GM18867 (cell line): ENCODE measurements around the gene IGF1R.

Source experiments
- ATAC-seq: cut with Tn5 transposase; IDR thresholded peaks from one replicate; pipeline ENCODE4 v1.9.1; 2021; ENCODE audit warnings: mild to moderate bottlenecking, moderate library complexity; ENCODE audit not compliant: unreplicated experiment

Gene IGF1R

GRCh38 chr15:98671060-98672008 is 23.0 kb downstream of the IGF1R start:
- ATAC-seq: no peak

DNA sequence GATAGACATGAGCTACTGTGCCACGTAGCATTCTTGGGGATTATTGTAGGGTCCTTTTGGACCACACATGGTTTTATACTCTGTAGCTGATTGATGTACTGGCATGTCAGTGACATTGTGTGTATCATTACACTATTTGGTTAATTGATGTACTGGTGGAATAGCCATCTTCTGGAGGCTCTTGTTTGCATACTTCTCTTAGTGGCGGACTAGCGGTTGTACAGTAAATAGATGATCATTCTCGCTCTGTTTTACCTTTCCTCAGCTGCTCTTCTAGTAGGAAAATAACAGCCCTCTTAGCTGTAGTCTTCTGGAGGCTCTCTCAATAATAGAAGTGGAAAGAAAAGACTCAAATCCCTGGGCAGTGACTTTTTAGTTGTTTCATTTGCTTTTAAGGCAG is 24.8 kb downstream of the IGF1R start:
- no peak for ATAC-seq

GRCh38 chr15:98674336-98674735 is 26.0 kb downstream of the IGF1R start:
- no peak for ATAC-seq

DNA sequence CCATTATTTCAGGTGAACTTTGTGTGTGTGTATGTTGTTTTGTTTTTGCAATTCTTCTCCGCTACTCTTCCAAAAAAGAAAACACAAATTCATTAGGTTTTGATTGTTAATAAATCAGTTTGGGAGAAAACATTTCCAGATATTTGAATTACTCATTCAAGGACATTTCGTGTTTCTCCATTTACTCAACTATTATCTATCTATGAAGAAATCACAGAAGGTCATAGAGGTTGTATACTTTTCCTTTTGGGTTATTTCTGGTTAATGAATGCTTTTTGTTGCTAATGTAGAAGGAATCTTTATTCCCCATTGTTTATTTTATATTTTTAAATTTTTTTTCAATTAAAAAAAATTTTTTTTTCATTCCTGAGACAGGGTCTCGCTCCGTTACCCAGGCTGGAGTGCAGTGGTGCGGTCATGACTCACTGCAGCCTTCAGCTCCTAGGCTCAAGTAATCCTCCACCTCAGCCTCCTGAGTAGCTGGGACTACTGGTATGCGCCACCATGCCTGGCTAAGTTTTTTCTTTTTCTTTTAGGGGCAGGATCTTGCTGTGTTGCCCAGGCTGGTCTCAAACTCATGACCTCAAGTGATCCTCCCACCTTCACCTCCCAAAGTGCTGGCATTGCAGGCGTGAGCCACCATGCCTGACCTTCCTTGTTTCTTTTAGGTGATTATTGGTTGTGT is 28.4 kb downstream of the IGF1R start:
- no peak for ATAC-seq

GRCh38 chr15:98677345-98678059 is 29.2 kb downstream of the IGF1R start:
- ATAC-seq: no peak

DNA sequence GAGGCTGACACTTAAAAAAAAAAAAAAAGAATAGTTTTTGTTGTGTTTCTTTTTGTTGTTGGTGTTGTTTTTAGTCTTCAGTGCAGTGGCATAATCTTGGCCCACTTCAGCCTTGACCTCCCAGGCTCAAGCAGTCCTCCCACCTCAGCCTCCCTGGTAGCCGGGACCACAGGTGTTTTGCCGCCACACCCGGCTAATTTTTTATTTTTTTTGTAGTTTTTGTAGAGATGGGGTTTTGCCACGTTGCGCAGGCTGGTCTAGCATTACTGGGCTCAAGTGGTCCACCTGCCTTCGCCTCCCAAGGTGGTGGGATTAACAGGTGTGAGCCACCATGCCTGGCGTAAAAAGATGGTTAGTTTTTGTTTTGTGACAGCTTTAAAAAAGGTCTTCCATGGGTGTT is 30.1 kb downstream of the IGF1R start:
- no peak for ATAC-seq

DNA sequence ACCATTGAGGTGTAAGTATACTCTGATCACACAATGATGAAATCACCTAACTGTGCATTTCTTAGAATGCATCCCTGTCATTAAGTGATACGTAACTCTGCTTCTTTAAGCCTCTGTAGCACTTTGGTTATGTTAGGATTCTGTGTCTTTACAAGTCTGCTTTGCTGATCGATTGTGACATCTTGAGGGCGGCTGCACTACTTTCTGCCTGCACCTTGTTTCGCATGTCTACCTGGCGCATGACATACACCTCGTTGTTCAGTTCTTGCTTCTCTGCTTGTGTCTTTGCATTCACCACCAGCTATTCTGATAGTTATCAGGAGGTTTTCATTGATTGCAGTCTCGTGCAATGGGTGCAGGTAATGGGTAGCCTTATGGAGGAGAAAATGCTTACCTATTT is 32.7 kb downstream of the IGF1R start:
- ATAC-seq: no peak

DNA sequence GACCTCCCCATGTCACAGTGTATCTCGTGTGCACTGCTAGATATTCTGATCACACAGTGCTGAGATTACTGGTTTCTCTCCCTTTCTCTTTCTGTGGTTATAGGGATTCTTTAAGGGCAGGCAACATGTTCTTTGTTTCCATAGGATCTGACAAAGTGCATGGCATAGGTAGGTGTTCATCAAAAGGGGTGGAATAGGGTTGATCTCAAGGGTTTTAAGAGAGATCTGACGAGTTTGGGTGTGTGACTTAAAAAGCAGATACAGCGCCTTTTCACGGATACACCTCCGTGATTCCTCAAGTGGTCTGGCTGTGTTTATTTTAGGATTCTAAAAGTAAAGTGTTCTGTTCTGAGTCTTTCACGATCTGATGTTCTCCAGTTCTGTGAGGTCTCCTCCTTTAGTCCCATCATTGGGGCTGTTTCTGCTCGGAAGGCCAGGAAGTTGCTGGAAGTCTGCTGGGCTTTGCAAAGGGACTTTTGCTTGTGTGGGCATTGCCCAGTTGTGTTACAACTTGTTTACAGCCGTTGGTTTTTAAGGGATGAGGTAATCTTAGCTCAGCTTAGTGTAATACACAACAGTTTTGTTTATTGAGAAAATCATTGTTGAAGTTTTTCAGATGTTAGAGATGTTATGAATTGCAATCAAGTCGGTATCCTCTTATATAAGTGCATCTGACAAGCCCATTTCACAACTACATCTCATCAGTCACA is 34.8 kb downstream of the IGF1R start:
- ATAC-seq: no peak

GRCh38 chr15:98683831-98684230 is 35.5 kb downstream of the IGF1R start:
- no peak for ATAC-seq

GRCh38 chr15:98684436-98684835 is 36.1 kb downstream of the IGF1R start:
- ATAC-seq: no peak

- no peak for ATAC-seq
Measured at GRCh38 chr15:98684995-98685525, 36.7 kb downstream of the IGF1R start.

DNA sequence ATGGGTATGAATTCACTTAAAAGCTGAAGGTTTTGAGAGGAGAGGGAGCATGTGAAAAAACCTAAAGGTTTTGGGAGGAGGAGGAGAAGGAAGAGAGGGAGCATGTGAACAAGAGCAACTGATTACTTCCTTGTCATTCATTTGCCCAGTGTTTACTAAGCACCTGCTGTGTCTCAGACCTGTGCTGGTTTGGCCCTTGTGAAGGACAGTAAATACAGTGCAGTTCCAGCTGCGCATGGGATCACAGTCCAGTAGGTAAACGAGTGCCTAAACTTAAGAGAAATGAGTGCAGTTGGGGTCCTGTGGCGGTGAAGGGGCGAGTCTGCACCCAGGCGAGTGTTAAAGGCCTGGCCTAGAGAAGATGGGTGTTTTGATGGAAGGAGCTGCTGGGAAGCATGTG is 38.6 kb downstream of the IGF1R start:
- no peak for ATAC-seq

- ATAC-seq: no peak
Measured at GRCh38 chr15:98689431-98689861, 41.1 kb downstream of the IGF1R start.

- ATAC-seq: no peak
Measured at GRCh38 chr15:98690272-98690950, 42.1 kb downstream of the IGF1R start.

- no peak for ATAC-seq
Measured at GRCh38 chr15:98692213-98692612, 43.9 kb downstream of the IGF1R start.

- no peak for ATAC-seq
Measured at GRCh38 chr15:98694161-98694560, 45.8 kb downstream of the IGF1R start.

GRCh38 chr15:98698792-98699191 is 50.5 kb downstream of the IGF1R start:
- ATAC-seq: no peak

DNA sequence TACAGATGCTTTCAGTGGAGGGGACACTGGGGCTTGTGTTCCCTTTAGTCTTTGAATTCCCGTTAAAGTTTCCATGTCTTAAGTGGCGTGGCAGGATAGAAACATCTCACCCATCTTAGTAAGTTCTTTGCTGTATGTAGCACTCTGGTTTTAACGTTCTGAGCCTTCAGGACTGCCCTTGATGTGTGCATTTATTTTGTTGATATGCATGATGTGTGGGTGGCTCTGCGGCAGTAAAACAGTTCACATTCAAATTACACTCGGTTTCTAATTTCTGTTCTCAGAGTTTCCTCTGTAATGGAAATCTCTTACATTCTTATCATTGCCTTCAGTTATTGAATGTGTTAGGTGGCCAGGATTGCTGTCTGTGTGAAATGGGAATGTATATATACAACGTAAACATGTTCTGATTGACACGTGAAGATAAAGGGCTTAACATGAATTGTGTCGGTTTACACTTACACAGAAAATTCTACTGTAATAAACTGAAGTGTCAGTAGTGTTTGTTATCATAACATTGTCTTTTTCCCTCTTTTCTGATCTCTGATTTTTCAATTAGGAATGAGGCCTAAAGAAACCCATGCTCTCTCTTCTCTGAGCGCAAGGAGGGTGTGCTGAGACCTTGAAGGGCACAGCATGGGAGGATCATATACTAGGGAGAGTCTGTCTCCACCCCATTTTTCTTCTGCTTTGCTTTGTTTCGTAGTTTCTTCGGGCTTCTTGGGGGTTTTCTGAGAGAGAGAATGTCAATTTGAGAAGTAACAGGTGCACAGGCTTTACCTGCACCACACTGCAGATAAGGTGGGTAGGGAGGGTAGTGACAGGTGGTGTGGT is 51.5 kb downstream of the IGF1R start:
- no peak for ATAC-seq

- ATAC-seq: no peak
Measured at GRCh38 chr15:98700519-98700918, 52.2 kb downstream of the IGF1R start.
